22Rv1 (cell line): ENCODE measurements around the gene TNRC6C.
A peak's percentile ranks its signal among the peaks of the same experiment; 100 is the strongest.
"Not testable (repeated sequence)": the region's sequence is repeated elsewhere in the genome, so short reads cannot be mapped to it uniquely, and the experiment has no call there.

ENCODE experiments used
- H3K27ac ChIP-seq: fragments of 450-650 bp; 2 replicates; pipeline ENCODE4 v1.5.1; 2017
- ZFX ChIP-seq: fragments of 450-650 bp; IDR thresholded peaks from 2 replicates; pipeline ENCODE4 v1.6.1; 2017; ENCODE audit warnings: antibody characterized with exemption, borderline replicate concordance
- TF ChIP-seq, protein P1 (sequence below): fragments of 450-650 bp; IDR thresholded peaks from 2 replicates; pipeline ENCODE4 v1.5.1; 2017; ENCODE audit warnings: mild to moderate bottlenecking

Gene TNRC6C

DNA sequence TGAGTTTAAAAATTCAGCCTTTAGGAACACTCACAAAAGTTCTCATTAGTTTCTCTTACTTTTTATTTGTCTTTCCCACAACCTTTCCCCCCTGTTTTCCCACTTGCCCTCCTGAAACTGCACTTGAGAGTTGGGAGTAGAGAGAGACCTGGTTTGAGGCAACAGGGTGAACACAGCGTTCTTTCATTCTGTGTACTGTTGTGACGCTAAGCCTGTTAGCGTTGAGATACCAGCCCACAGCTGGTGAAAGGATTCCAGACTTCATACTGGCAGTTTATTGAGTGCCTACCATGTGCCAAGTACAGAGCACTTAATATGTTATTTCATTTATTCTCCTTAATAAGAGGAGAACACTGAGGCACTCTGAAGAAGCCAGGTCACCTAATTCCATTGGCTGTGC is 10.3 kb downstream of the TNRC6C start:
- TF ChIP-seq, protein P1, sequence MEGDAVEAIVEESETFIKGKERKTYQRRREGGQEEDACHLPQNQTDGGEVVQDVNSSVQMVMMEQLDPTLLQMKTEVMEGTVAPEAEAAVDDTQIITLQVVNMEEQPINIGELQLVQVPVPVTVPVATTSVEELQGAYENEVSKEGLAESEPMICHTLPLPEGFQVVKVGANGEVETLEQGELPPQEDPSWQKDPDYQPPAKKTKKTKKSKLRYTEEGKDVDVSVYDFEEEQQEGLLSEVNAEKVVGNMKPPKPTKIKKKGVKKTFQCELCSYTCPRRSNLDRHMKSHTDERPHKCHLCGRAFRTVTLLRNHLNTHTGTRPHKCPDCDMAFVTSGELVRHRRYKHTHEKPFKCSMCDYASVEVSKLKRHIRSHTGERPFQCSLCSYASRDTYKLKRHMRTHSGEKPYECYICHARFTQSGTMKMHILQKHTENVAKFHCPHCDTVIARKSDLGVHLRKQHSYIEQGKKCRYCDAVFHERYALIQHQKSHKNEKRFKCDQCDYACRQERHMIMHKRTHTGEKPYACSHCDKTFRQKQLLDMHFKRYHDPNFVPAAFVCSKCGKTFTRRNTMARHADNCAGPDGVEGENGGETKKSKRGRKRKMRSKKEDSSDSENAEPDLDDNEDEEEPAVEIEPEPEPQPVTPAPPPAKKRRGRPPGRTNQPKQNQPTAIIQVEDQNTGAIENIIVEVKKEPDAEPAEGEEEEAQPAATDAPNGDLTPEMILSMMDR: no peak
- no peak overlapping the region for H3K27ac ChIP-seq

- not testable (repeated sequence) for H3K27ac ChIP-seq
- TF ChIP-seq, protein P1: peak; percentile 38
Measured at GRCh38 chr17:77972271-77972670, 13.8 kb downstream of the TNRC6C start.

DNA sequence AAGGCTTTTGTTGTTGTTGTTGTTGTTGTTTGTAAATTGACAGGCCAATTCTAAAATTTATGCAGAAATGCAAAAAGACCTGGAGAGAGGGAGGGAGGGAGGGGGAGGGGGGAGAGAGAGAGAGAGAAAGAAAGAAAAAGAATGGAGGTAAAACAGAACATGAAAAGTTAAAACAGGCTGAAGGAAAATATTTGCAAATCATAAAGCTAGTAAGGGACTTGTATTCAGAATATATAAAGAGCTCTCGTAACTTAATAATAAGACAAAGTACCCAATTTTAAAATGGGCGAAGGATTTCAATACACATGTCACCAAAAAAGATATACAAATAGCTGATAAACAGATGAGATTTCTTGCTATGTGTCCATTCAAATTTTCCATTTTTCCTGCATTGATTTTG is 15.4 kb downstream of the TNRC6C start:
- H3K27ac ChIP-seq: no peak overlapping the region
- no peak for TF ChIP-seq ZFX
- TF ChIP-seq, protein P1: no peak

GRCh38 chr17:77974396-77974795 is 15.9 kb downstream of the TNRC6C start:
- no peak for TF ChIP-seq ZFX
- TF ChIP-seq, protein P1: no peak

DNA sequence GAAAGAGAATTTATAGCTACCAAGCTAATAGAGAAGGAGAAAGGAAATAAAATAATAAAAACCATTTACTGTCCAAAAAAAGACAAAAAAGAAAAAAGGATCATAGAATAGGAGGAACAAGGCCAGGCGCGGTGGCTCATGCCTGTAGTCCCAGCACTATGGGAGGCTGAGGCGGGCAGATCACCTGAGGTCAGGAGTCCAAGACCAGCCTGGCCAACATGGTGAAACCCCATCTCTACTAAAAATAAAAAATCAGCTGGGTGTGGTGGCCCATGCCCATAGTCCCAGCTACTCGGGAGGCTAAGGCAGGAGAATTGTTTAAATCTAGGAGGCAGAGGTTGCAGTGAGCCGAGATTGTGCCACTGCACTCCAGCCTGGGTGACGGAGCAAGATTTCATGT is 23.9 kb downstream of the TNRC6C start:
- H3K27ac ChIP-seq: not testable (repeated sequence)

More at GRCh38 chr17:77974396-77974795, 15.9 kb downstream of the TNRC6C start:
- no peak overlapping the region for H3K27ac ChIP-seq

- H3K27ac ChIP-seq: no peak overlapping the region
- TF ChIP-seq, protein P1: no peak
- TF ChIP-seq ZFX: no peak
Measured at GRCh38 chr17:77990301-77990700, 31.8 kb downstream of the TNRC6C start.

DNA sequence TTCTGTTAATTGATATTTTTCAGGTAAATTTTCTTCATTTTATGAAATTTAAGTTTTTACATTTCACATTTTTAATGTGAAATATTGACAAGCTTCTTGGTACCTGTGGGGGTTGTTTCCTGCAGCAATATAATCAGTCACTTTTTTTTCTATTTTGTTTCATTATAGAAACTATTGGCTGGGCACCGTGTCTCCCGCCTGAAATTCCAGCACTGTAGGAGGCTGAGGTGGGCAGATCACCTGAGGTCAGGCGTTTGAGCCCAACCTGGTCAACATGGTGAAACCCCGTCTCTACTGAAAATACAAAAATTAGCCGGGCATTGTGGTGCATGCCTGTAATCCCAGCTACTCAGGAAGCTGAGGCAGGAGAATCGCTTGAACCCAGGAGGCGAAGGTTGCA is 35.2 kb downstream of the TNRC6C start:
- H3K27ac ChIP-seq: not testable (repeated sequence)

GRCh38 chr17:77995146-77995852 is 36.8 kb downstream of the TNRC6C start:
- no peak overlapping the region for H3K27ac ChIP-seq
- TF ChIP-seq ZFX: no peak
- TF ChIP-seq, protein P1: no peak
